HG03097 (cell line): Measurements from ENCODE around the gene ISCU.

Experiments used
- ATAC-seq: cut with Tn5 transposase; IDR thresholded peaks from one replicate; pipeline ENCODE4 v1.9.1; 2021; ENCODE audit not compliant: unreplicated experiment, low FRiP score

Gene ISCU

GRCh38 chr12:108602209-108602705 lies 39.9 kb downstream of the ISCU start:
- no peak for ATAC-seq

GRCh38 chr12:108602976-108603704 lies 40.7 kb downstream of the ISCU start:
- no peak for ATAC-seq

GRCh38 chr12:108603743-108604142 lies 41.3 kb downstream of the ISCU start:
- ATAC-seq, result no peak

GRCh38 chr12:108604208-108604941 lies 42.0 kb downstream of the ISCU start:
- ATAC-seq, result no peak

- ATAC-seq, result no peak
Measured at GRCh38 chr12:108605000-108605689, 42.7 kb downstream of the ISCU start.

- no peak for ATAC-seq
Measured at GRCh38 chr12:108605690-108606406, 43.5 kb downstream of the ISCU start.

- no peak for ATAC-seq
Measured at GRCh38 chr12:108606492-108606891, 44.1 kb downstream of the ISCU start.

GRCh38 chr12:108607981-108608600 lies 45.7 kb downstream of the ISCU start:
- no peak for ATAC-seq

GRCh38 chr12:108608616-108609015 lies 46.2 kb downstream of the ISCU start:
- no peak for ATAC-seq

- no peak for ATAC-seq
Measured at GRCh38 chr12:108609537-108610335, 47.3 kb downstream of the ISCU start.

- no peak for ATAC-seq
Measured at GRCh38 chr12:108610336-108610815, 48.0 kb downstream of the ISCU start.

- ATAC-seq, result no peak
Measured at GRCh38 chr12:108610856-108611605, 48.6 kb downstream of the ISCU start.

GRCh38 chr12:108611884-108612415 lies 49.6 kb downstream of the ISCU start:
- no peak for ATAC-seq

GRCh38 chr12:108612788-108613282 lies 50.4 kb downstream of the ISCU start:
- ATAC-seq, result no peak

- no peak for ATAC-seq
Measured at GRCh38 chr12:108613548-108613947, 51.2 kb downstream of the ISCU start.

- no peak for ATAC-seq
Measured at GRCh38 chr12:108614041-108614440, 51.6 kb downstream of the ISCU start.

- no peak for ATAC-seq
Measured at GRCh38 chr12:108614639-108615038, 52.2 kb downstream of the ISCU start.

GRCh38 chr12:108615918-108616317 lies 53.5 kb downstream of the ISCU start:
- ATAC-seq, result no peak
